Upper lobe of left lung (tissue), 6 donors: ENCODE results near the gene NUBP1. TPM values are rescaled to one million over a fixed set of nuclear protein-coding genes. Genes with fewer than 3 reads are reported as not detected.

Source experiments
- ATAC-seq, 2 donors: fragments of 200-7000 bp; cut with Tn5 transposase; one replicate each; pipeline ENCODE4 v1.9.1; 2022; ENCODE audit warnings: mild to moderate bottlenecking in 2 of 2, moderate library complexity in 2 of 2; ENCODE audit not compliant: low FRiP score in 2 of 2
- DNase-seq, 2 donors: peaks; one replicate each; pipeline ENCODE4 v3.0.0-alpha.2; 2019 to 2020
- H3K27ac ChIP-seq, 4 donors: fragments of 200-600 bp; sonication (generic); one replicate each; pipeline ENCODE4 v1.5.1; 2016 to 2019
- H3K27me3 ChIP-seq, 4 donors: fragments of 200-600 bp; sonication (generic); one replicate each; pipeline ENCODE4 v1.5.1; 2017 to 2019
- H3K36me3 ChIP-seq, 4 donors: fragments of 200-600 bp; sonication (generic); one replicate each; pipeline ENCODE4 v1.5.1; 2016 to 2019
- H3K4me1 ChIP-seq, 4 donors: fragments of 200-600 bp; sonication (generic); one replicate each; pipeline ENCODE4 v1.5.1; 2018 to 2019
- H3K4me3 ChIP-seq, 4 donors: fragments of 200-600 bp; sonication (generic); one replicate each; pipeline ENCODE4 v1.5.1; 2017 to 2019; ENCODE audit warnings: mild to moderate bottlenecking in 2 of 4, moderate library complexity in 1 of 4
- H3K9me3 ChIP-seq, 4 donors: fragments of 200-600 bp; sonication (generic); one replicate each; pipeline ENCODE4 v1.5.1; 2018 to 2019
- CTCF ChIP-seq, 6 experiments: fragments of 450-650 bp in 4 of 6; fragments of 200-600 bp in 2 of 6; sonication (generic) in 2 of 6; IDR thresholded peaks; one replicate each; pipeline ENCODE4 v1.5.1; 2016 to 2019; ENCODE audit warnings: antibody characterized with exemption in 6 of 6
- EP300 ChIP-seq, 4 donors: sonication (generic); formaldehyde crosslinking; IDR thresholded peaks; one replicate each; pipeline ENCODE4 v1.5.1; 2017; ENCODE audit warnings: antibody characterized with exemption in 4 of 4, control low read depth in 2 of 4
- POLR2A ChIP-seq, 4 donors: fragments of 450-650 bp; IDR thresholded peaks; one replicate each; pipeline ENCODE4 v1.5.1; 2016 to 2017; ENCODE audit warnings: antibody characterized with exemption in 4 of 4, mild to moderate bottlenecking in 2 of 4
- POLR2AphosphoS5 ChIP-seq, 2 donors: sonication (generic); formaldehyde crosslinking; IDR thresholded peaks; one replicate each; pipeline ENCODE4 v1.5.1; 2017; ENCODE audit warnings: antibody characterized with exemption in 2 of 2
- WGBS, 2 donors: methylation state at CpG; one replicate each; pipeline ENCODE4 v1.1.5; 2017 to 2018; 5-methylcytosine and 5-hydroxymethylcytosine counted together
- total RNA-seq, 6 donors: library from RNA; depleted of rRNA in 4 of 6; stranded (reverse); fragments of >200 nt in 4 of 6; gene quantifications; one replicate each; pipeline versions ENCODE4 v1.1.0 to v1.2.1, GENCODE V29; 2016 to 2021
- donor health status: DM: no; HTN: no; CAD: no; lungs with moderate emphysema.
- donor health status: DM: no; HTN: yes; CAD: no; lungs with severe emphysema.

NUBP1 gene
- 10 to 100 TPM; 16.8 to 40.3 (median 34.6) TPM for total RNA-seq

GRCh38 chr16:10743610-10744369 is at the start of gene NUBP1:
NUBP1 (plus strand) TSS chr16:10743842; CDS start chr16:10743864, 22 bp downstream.
- peak; percentile 99 to 100 for DNase-seq
- no peaks in the 10 kb centered on the region for H3K27me3 ChIP-seq
- WGBS, 2 donors = 0% methylated on average over 21 to 50 of the region's 57 CpGs
- peak; percentile 99 for ATAC-seq
- peaks cover 0 to 22% (median 15%) of the 10 kb centered on the region in 4 donors for H3K36me3 ChIP-seq
- H3K27ac ChIP-seq = peak within 1 kb of the TSS; percentile 92 to 100 (median 96)
- H3K4me1 ChIP-seq = peaks cover 17 to 28% (median 23%) of the 10 kb centered on the region in 4 donors
- H3K4me3 ChIP-seq = peak within 1 kb of the TSS; percentile 17 to 68 (median 60)
- TF ChIP-seq POLR2AphosphoS5 (IDR thresholded peaks at IDR 0.05) (peak; percentile 82 to 90), EP300 (IDR thresholded peaks at IDR 0.05) (no peak), CTCF (IDR thresholded peaks at IDR 0.05) (peak in 3 of 6 experiments; percentile 52 to 62 (median 53)), POLR2A (IDR thresholded peaks at IDR 0.05) (peak in 3 of 4 donors; percentile 85 to 92 (median 91))
- no peaks in the 10 kb centered on the region for H3K9me3 ChIP-seq

- Histone ChIP-seq H3K27ac (no peak overlapping the region), H3K36me3 (no peaks in the 10 kb centered on the region), H3K27me3 (no peaks in the 10 kb centered on the region), H3K4me1 (peaks cover 0 to 5% (median 1%) of the 10 kb centered on the region in 4 donors), H3K4me3 (no peak overlapping the region), H3K9me3 (no peaks in the 10 kb centered on the region)
- no peak for DNase-seq
- TF ChIP-seq CTCF (IDR thresholded peaks at IDR 0.05) (no peak), EP300 (IDR thresholded peaks at IDR 0.05) (no peak), POLR2AphosphoS5 (IDR thresholded peaks at IDR 0.05) (no peak), POLR2A (IDR thresholded peaks at IDR 0.05) (no peak)
- no peak for ATAC-seq
- WGBS, 2 donors = 79 to 88% methylated on average over 8 of the region's 8 CpGs
Observed at GRCh38 chr16:10693889-10694288, 49.8 kb upstream of the NUBP1 start.

GRCh38 chr16:10694306-10694705 is 49.3 kb upstream of the NUBP1 start:
- ATAC-seq = no peak
- Histone ChIP-seq H3K27ac (no peak overlapping the region), H3K4me1 (peaks cover 0 to under 1% (median 0%) of the 10 kb centered on the region in 4 donors), H3K4me3 (no peak overlapping the region), H3K27me3 (no peaks in the 10 kb centered on the region), H3K36me3 (no peaks in the 10 kb centered on the region), H3K9me3 (no peaks in the 10 kb centered on the region)
- no peak for TF ChIP-seq CTCF (IDR thresholded peaks at IDR 0.05)
- no peak for TF ChIP-seq POLR2A (IDR thresholded peaks at IDR 0.05)
- TF ChIP-seq POLR2AphosphoS5 (IDR thresholded peaks at IDR 0.05) = no peak
- no peak for TF ChIP-seq EP300 (IDR thresholded peaks at IDR 0.05)
- 93 to 96% methylated on average over 15 to 21 of the region's 21 CpGs for WGBS, 2 donors
- peak in 1 of 2 donors; percentile 76 for DNase-seq

- Histone ChIP-seq H3K27ac (no peak within 1 kb of the TSS), H3K36me3 (no peaks in the 10 kb centered on the region), H3K4me3 (no peak within 1 kb of the TSS), H3K9me3 (no peaks in the 10 kb centered on the region), H3K4me1 (no peaks in the 10 kb centered on the region), H3K27me3 (no peaks in the 10 kb centered on the region)
- no peak for DNase-seq
- WGBS, 2 donors = 87 to 93% methylated on average over 5 of the region's 5 CpGs
- no peak for ATAC-seq
- no peak for TF ChIP-seq POLR2AphosphoS5 (IDR thresholded peaks at IDR 0.05)
- TF ChIP-seq POLR2A (IDR thresholded peaks at IDR 0.05) = no peak
- TF ChIP-seq CTCF (IDR thresholded peaks at IDR 0.05) = no peak
- TF ChIP-seq EP300 (IDR thresholded peaks at IDR 0.05) = no peak
Observed at GRCh38 chr16:10694830-10695229, 48.8 kb upstream of the NUBP1 start, which contains the start of gene TEKT5. TEKT5 (minus strand) TSS chr16:10694930; CDS start chr16:10694873, 57 bp downstream.
